IMR-90 (cell line): ENCODE data around the gene GRIA3. TPM values are rescaled to one million over a fixed set of nuclear protein-coding genes. Genes with fewer than 3 reads are reported as not detected.

Experiments
- ATAC-seq: fragments of 200-7000 bp; cut with Tn5 transposase; 2 replicates; pipeline ENCODE4 v1.9.1; 2020; ENCODE audit warnings: low read depth, mild to moderate bottlenecking, moderate library complexity
- BruUV-seq: library from RNA; stranded (reverse); fragments of 400-500 nt; replicated peaks from 2 replicates; lab custom pipeline; 2021; lab: Mats Ljungman, UMichigan
- CTCF ChIA-PET: fragments of 300-600 bp; formaldehyde crosslinking; extraction: SDS; loops from one replicate; lab custom pipeline; 2021; ENCODE audit warnings: antibody characterized with exemption; lab: Yijun Ruan, JAX
- POLR2A ChIA-PET: fragments of 300-600 bp; sonication (Branson Sonifier 250); formaldehyde crosslinking; loops from one replicate; lab custom pipeline; 2022; ENCODE audit warnings: antibody characterized with exemption; ENCODE audit not compliant: unreplicated experiment; lab: Charles Lee
- DNase-seq: peaks from one replicate; pipeline ENCODE4 v3.0.0; 2013
- H2AFZ ChIP-seq: replicated peaks from 2 replicates; pipeline ENCODE3; 2013; ENCODE audit warnings: low read length, mild to moderate bottlenecking; ENCODE audit not compliant: poor library complexity
- H2AK5ac ChIP-seq: 2 replicates; pipeline ENCODE4 v1.6.1; 2013; ENCODE audit warnings: low read depth, low read length, inconsistent platforms
- H2AK9ac ChIP-seq: replicated peaks from 2 replicates; pipeline ENCODE3; 2013; ENCODE audit warnings: mild to moderate bottlenecking, low read depth, low read length, moderate library complexity; ENCODE audit not compliant: poor library complexity
- H2BK120ac ChIP-seq: 2 replicates; pipeline ENCODE4 v1.6.1; 2013; ENCODE audit warnings: low read depth, low read length, inconsistent platforms
- H2BK15ac ChIP-seq: 3 replicates; pipeline ENCODE4 v1.6.1; 2013; ENCODE audit warnings: low read depth, low read length, inconsistent platforms
- H2BK20ac ChIP-seq: 2 replicates; pipeline ENCODE4 v1.6.1; 2013; ENCODE audit warnings: low read depth, mild to moderate bottlenecking, inconsistent platforms, low read length, moderate library complexity
- H2BK5ac ChIP-seq: 2 replicates; pipeline ENCODE4 v1.6.1; 2013; ENCODE audit warnings: mild to moderate bottlenecking, low read depth, low read length, inconsistent platforms; ENCODE audit not compliant: poor library complexity, severe bottlenecking
- H3K14ac ChIP-seq: replicated peaks from 2 replicates; pipeline ENCODE4 v1.6.1; 2013; ENCODE audit warnings: low read depth, low read length, inconsistent platforms
- H3K18ac ChIP-seq: 2 replicates; pipeline ENCODE4 v1.6.1; 2013; ENCODE audit warnings: low read depth, low read length, control low read depth
- H3K23ac ChIP-seq: 2 replicates; pipeline ENCODE4 v1.6.1; 2013; ENCODE audit warnings: low read depth, low read length, inconsistent platforms
- H3K27ac ChIP-seq: 2 replicates; pipeline ENCODE4 v1.5.1; 2013; ENCODE audit warnings: mild to moderate bottlenecking, control low read depth, low read length; ENCODE audit not compliant: insufficient read depth
- H3K27me3 ChIP-seq: 2 replicates; pipeline ENCODE4 v1.6.1; 2013; ENCODE audit warnings: low read length; ENCODE audit not compliant: control insufficient read depth, insufficient read depth
- H3K36me3 ChIP-seq: 2 replicates; pipeline ENCODE4 v1.6.1; 2013; ENCODE audit warnings: low read length, mixed read lengths; ENCODE audit not compliant: control insufficient read depth, insufficient read depth
- H3K4ac ChIP-seq: 2 replicates; pipeline ENCODE4 v1.6.1; 2013; ENCODE audit warnings: low read depth, low read length, inconsistent platforms
- H3K4me1 ChIP-seq: 2 replicates; pipeline ENCODE4 v1.6.1; 2013; ENCODE audit warnings: low read length, mixed read lengths; ENCODE audit not compliant: control insufficient read depth, insufficient read depth
- H3K4me2 ChIP-seq: 2 replicates; pipeline ENCODE4 v1.6.1; 2013; ENCODE audit warnings: low read depth, mild to moderate bottlenecking, control low read depth, low read length, moderate library complexity
- H3K4me3 ChIP-seq: 2 replicates; pipeline ENCODE4 v1.5.1; 2013; ENCODE audit warnings: low read depth, mild to moderate bottlenecking, control low read depth, low read length, moderate library complexity; ENCODE audit not compliant: insufficient read depth
- H3K56ac ChIP-seq: 2 replicates; pipeline ENCODE4 v1.6.1; 2013; ENCODE audit warnings: low read length, inconsistent platforms; ENCODE audit not compliant: insufficient read depth; ENCODE audit errors: extremely low read depth
- H3K79me1 ChIP-seq, 2 experiments: 2 replicates each; pipeline ENCODE4 v1.6.1; 2013; ENCODE audit warnings: low read length in 2 of 2, inconsistent platforms in 1 of 2, low read depth in 1 of 2
- H3K9ac ChIP-seq: 2 replicates; pipeline ENCODE4 v1.6.1; 2013; ENCODE audit warnings: low read depth, low read length, control low read depth
- H3K9me1 ChIP-seq: 2 replicates; pipeline ENCODE4 v1.6.1; 2013; ENCODE audit warnings: low read length, inconsistent platforms; ENCODE audit not compliant: insufficient read depth
- H3K9me3 ChIP-seq: 2 replicates; pipeline ENCODE4 v1.6.1; 2013; ENCODE audit warnings: low read length; ENCODE audit not compliant: control insufficient read depth, insufficient read depth
- H4K20me1 ChIP-seq: 2 replicates; pipeline ENCODE4 v1.6.1; 2013; ENCODE audit warnings: low read length, inconsistent platforms; ENCODE audit not compliant: insufficient read depth
- H4K5ac ChIP-seq: 2 replicates; pipeline ENCODE4 v1.6.1; 2013; ENCODE audit warnings: mild to moderate bottlenecking, low read depth, low read length, control low read depth
- H4K8ac ChIP-seq, 2 experiments: 2 replicates each; pipeline ENCODE4 v1.6.1; 2013; ENCODE audit warnings: low read depth in 2 of 2, low read length in 2 of 2, control low read depth in 1 of 2, inconsistent platforms in 1 of 2
- H4K91ac ChIP-seq: 2 replicates; pipeline ENCODE4 v1.6.1; 2013; ENCODE audit warnings: low read depth, low read length, inconsistent platforms; ENCODE audit not compliant: insufficient read depth
- CHD1 ChIP-seq: IDR thresholded peaks from 2 replicates; pipeline ENCODE4 v1.6.1; 2012; ENCODE audit warnings: low read depth, low read length, improper control_type of control experiment
- SMC3 ChIP-seq: fragments of 150-350 bp; IDR thresholded peaks from 2 replicates; pipeline ENCODE4 v1.6.1; 2016; ENCODE audit warnings: low read depth, mild to moderate bottlenecking, antibody characterized with exemption, low read length, moderate library complexity
- WGBS, 2 experiments: methylation state at CpG; one replicate each; pipeline versions ENCODE4 v1.1.5 to v1.1.7; 2013; ENCODE audit warnings: missing lambda C conversion rate in 2 of 2; ENCODE audit not compliant: insufficient read length in 1 of 2; ENCODE audit errors: extremely low coverage in 2 of 2; 5-methylcytosine and 5-hydroxymethylcytosine counted together
- dilution Hi-C: fragments of 300-500 bp; cut with HindIII; formaldehyde crosslinking; loops from one replicate; pipeline ENCODE4 v1.14.3; 2018; ENCODE audit warnings: low sequenced_read_pairs; ENCODE audit not compliant: unreplicated experiment
- in situ Hi-C: fragments of 300-500 bp; cut with MboI; formaldehyde crosslinking; loops from 3 replicates; pipeline ENCODE4 v1.14.3; 2019; ENCODE audit warnings: low sequenced_read_pairs, inconsistent platforms, mixed read lengths
- intact Hi-C: fragments of 100-400 bp; cut with micrococcal nuclease; formaldehyde crosslinking; loops from 2 replicates; pipeline ENCODE4 v1.10.0; 2022
- polyA plus RNA-seq, 3 experiments: library from polyadenylated mRNA; depleted of rRNA; stranded (reverse); fragments of >200 nt; gene quantifications; 2 replicates each; pipeline ENCODE4 v1.2.3, GENCODE V29; 2012; ENCODE audit warnings: low replicate concordance in 1 of 3
- total RNA-seq: library from RNA; depleted of rRNA; stranded (reverse); fragments of >200 nt; gene quantifications from 2 replicates; pipeline ENCODE4 v1.2.3, GENCODE V29; 2012

The GRIA3 gene
- total and polyA plus RNA-seq, 2 of the 4 experiments (the other 2 are of a cell fraction): not detected

DNA sequence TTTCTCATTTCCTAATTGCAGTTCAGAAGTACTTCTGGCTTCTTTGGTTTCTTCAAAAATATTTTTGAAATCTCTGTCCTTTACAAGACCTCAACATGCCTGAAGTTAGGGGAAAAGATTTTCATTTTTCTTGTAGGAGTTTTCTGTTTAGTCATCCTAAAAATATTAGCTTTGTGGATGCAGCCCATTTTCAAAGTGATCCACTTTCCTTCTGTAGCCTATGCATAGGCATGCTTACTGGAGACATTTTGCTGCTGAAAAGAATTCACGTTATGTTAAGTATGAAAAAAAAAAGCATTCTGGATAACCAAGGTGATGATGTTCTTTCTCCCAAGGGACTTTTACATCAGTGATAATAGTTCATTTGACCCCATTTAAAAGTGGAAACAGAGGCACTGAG, 303.2 kb downstream of the GRIA3 start:
- Histone ChIP-seq H3K9me1 (no peaks in the 10 kb centered on the region), H3K18ac (no peak overlapping the region), H3K27me3 (no peaks in the 10 kb centered on the region), H3K4me1 (no peaks in the 10 kb centered on the region), H4K5ac (no peak overlapping the region), H2AK9ac (no peak overlapping the region), H3K9ac (no peak overlapping the region), H3K79me1 (no peaks in the 10 kb centered on the region), H3K36me3 (no peaks in the 10 kb centered on the region), H3K9me3 (no peaks in the 10 kb centered on the region), H3K23ac (no peak overlapping the region), H4K20me1 (no peaks in the 10 kb centered on the region), H2BK20ac (no peak overlapping the region), H4K8ac (no peak overlapping the region), H2BK120ac (no peak overlapping the region), H3K27ac (no peak overlapping the region), H3K4ac (no peak overlapping the region), H3K4me2 (no peak overlapping the region), H2BK5ac (no peak overlapping the region), H2BK15ac (no peak overlapping the region), H3K14ac (no peak overlapping the region), H3K56ac (no peak overlapping the region), H4K91ac (no peak overlapping the region), H2AK5ac (no peak overlapping the region), H2AFZ (no peak overlapping the region), H3K4me3 (no peak overlapping the region)
- DNase-seq (no peak), ATAC-seq (no peak)
- POLR2A ChIA-PET: no interaction called here
- no CpG with 5 or more reads among the region's 1 CpG for WGBS, 2 experiments
- in situ Hi-C loops: no loop called here
- dilution Hi-C loops: no loop called here
- no TSS peak for BruUV-seq
- no peak for TF ChIP-seq SMC3
- TF ChIP-seq CHD1: no peak
- CTCF ChIA-PET: no interaction called here
- intact Hi-C loops: no loop called here
